Measurements from ENCODE around the gene CXorf65. TPM values are rescaled to one million over a fixed set of nuclear protein-coding genes. Genes with fewer than 3 reads are reported as not detected.

The CXorf65 gene
- total RNA-seq, 2 experiments from 2014 or later, result 7.7 to 11.3 TPM

- H3K36me3 Mint-ChIP-seq (ENCODE audit: low read depth), result peaks cover 7% of the 10 kb centered on the region
- CTCF ChIA-PET, result interaction anchor here (0.9 to 2.5 kb wide), 5 partner anchors 10 to 23 kb away, joined by 3 to 12 read pairs (median 7); no protein-coding TSS in a partner anchor
- peak overlapping the region; percentile 78 for H3K4me3 Mint-ChIP-seq
- no peaks in the 10 kb centered on the region for H3K27me3 Mint-ChIP-seq (ENCODE audit: low read depth)
- H3K27ac Mint-ChIP-seq, result peak overlapping the region; percentile 90
- H3K9me3 Mint-ChIP-seq, result no peaks in the 10 kb centered on the region
- H3K4me1 Mint-ChIP-seq (ENCODE audit: low read depth), result peaks cover 16% of the 10 kb centered on the region
- no peak for DNase-seq
- intact Hi-C loops (cut with micrococcal nuclease), result loop anchor here (1.0 to 2.0 kb wide), 4 partner anchors 9 to 50 kb away; partner anchors contain the start of gene SNX12
Measured at GRCh38 chrX:71118985-71119535, 12.5 kb upstream of the CXorf65 start.

- Mint-ChIP-seq H3K27ac (peak within 1 kb of the TSS; percentile 90), H3K4me3 (peak within 1 kb of the TSS; percentile 78), H3K36me3 (ENCODE audit: low read depth) (peaks cover 7% of the 10 kb centered on the region), H3K9me3 (no peaks in the 10 kb centered on the region), H3K27me3 (ENCODE audit: low read depth) (no peaks in the 10 kb centered on the region), H3K4me1 (ENCODE audit: low read depth) (peaks cover 21% of the 10 kb centered on the region)
- CTCF ChIA-PET, result interaction anchor here (0.5 to 2.5 kb wide), 10 partner anchors 11 to 63 kb away, joined by 3 to 12 read pairs (median 6); no protein-coding TSS in a partner anchor
- intact Hi-C loops (cut with micrococcal nuclease), result loop anchor here (1.0 to 2.0 kb wide), 3 partner anchors 8 to 50 kb away; partner anchors contain the start of gene SNX12
- DNase-seq, result peak; percentile 90
Measured at GRCh38 chrX:71118032-71118984, 11.8 kb upstream of the CXorf65 start, which contains the start of gene MED12. MED12 (plus strand) TSS chrX:71118596; CDS start chrX:71118755, 159 bp downstream.

GRCh38 chrX:71117358-71117757 is 10.8 kb upstream of the CXorf65 start:
- Mint-ChIP-seq H3K36me3 (ENCODE audit: low read depth) (peaks cover 7% of the 10 kb centered on the region), H3K4me1 (ENCODE audit: low read depth) (peaks cover 25% of the 10 kb centered on the region)

GRCh38 chrX:71111921-71112431 is 5.4 kb upstream of the CXorf65 start:
- Mint-ChIP-seq H3K4me1 (ENCODE audit: low read depth) (peaks cover 32% of the 10 kb centered on the region), H3K4me3 (peak overlapping the region; percentile 93), H3K27ac (peak overlapping the region; percentile 95), H3K27me3 (ENCODE audit: low read depth) (no peaks in the 10 kb centered on the region), H3K9me3 (no peaks in the 10 kb centered on the region), H3K36me3 (ENCODE audit: low read depth) (peaks cover 43% of the 10 kb centered on the region)
- CTCF ChIA-PET, result interaction anchor here (0.8 to 3.2 kb wide), 6 partner anchors 10 to 172 kb away, joined by 3 to 20 read pairs (median 6); partner anchors contain the start of gene NONO
- no peak for DNase-seq
- intact Hi-C loops (cut with micrococcal nuclease), result loop anchor here (1.0 to 5.0 kb wide), 9 partner anchors 9 to 1510 kb away; partner anchors contain the start of genes CXCR3, NONO, SNX12 and TAF1

More at GRCh38 chrX:71117358-71117757, 10.8 kb upstream of the CXorf65 start:
- peak overlapping the region; percentile 90 for H3K27ac Mint-ChIP-seq
- no peak for DNase-seq
- no peaks in the 10 kb centered on the region for H3K9me3 Mint-ChIP-seq
- H3K27me3 Mint-ChIP-seq (ENCODE audit: low read depth), result no peaks in the 10 kb centered on the region
- CTCF ChIA-PET, result interaction anchor here (1.5 to 2.5 kb wide), 4 partner anchors 12 to 18 kb away, joined by 7 to 12 read pairs (median 9); no protein-coding TSS in a partner anchor
- H3K4me3 Mint-ChIP-seq, result no peak overlapping the region
- intact Hi-C loops (cut with micrococcal nuclease), result no loop called here

GRCh38 chrX:71111141-71111843 is 4.8 kb upstream of the CXorf65 start, which contains the start of gene IL2RG:
IL2RG (minus strand) TSS chrX:71111577; CDS start chrX:71111539, 38 bp downstream.
- H3K36me3 Mint-ChIP-seq (ENCODE audit: low read depth), result peaks cover 47% of the 10 kb centered on the region
- CTCF ChIA-PET, result interaction anchor here (0.8 to 3.2 kb wide), 7 partner anchors 10 to 172 kb away, joined by 3 to 20 read pairs (median 7); partner anchors contain the start of gene NONO
- DNase-seq, result peak; percentile 87
- H3K4me3 Mint-ChIP-seq, result peak within 1 kb of the TSS; percentile 93
- H3K9me3 Mint-ChIP-seq, result no peaks in the 10 kb centered on the region
- peaks cover 37% of the 10 kb centered on the region for H3K4me1 Mint-ChIP-seq (ENCODE audit: low read depth)
- H3K27me3 Mint-ChIP-seq (ENCODE audit: low read depth), result no peaks in the 10 kb centered on the region
- intact Hi-C loops (cut with micrococcal nuclease), result loop anchor here (1.0 to 5.0 kb wide), 9 partner anchors 8 to 1511 kb away; partner anchors contain the start of genes CXCR3, NONO, SNX12 and TAF1
- H3K27ac Mint-ChIP-seq, result peak within 1 kb of the TSS; percentile 95

GRCh38 chrX:71109051-71109450 is 2.5 kb upstream of the CXorf65 start:
- CTCF ChIA-PET, result interaction anchor here (1.4 to 2.3 kb wide), 2 partner anchors 8 to 10 kb away, joined by 5 to 8 read pairs; no protein-coding TSS in a partner anchor
- H3K27ac Mint-ChIP-seq, result peak overlapping the region; percentile 95
- H3K36me3 Mint-ChIP-seq (ENCODE audit: low read depth), result peaks cover 60% of the 10 kb centered on the region
- no peak for DNase-seq
- intact Hi-C loops (cut with micrococcal nuclease), result no loop called here
- H3K9me3 Mint-ChIP-seq, result no peaks in the 10 kb centered on the region
- peaks cover 50% of the 10 kb centered on the region for H3K4me1 Mint-ChIP-seq (ENCODE audit: low read depth)
- peak overlapping the region; percentile 93 for H3K4me3 Mint-ChIP-seq
- H3K27me3 Mint-ChIP-seq (ENCODE audit: low read depth), result no peaks in the 10 kb centered on the region

GRCh38 chrX:71107762-71108360 is 1.3 kb upstream of the CXorf65 start:
- peaks cover 62% of the 10 kb centered on the region for H3K36me3 Mint-ChIP-seq (ENCODE audit: low read depth)
- CTCF ChIA-PET, result interaction anchor here (1.5 kb wide), 1 partner anchor 21 kb away, joined by 3 read pairs; no protein-coding TSS in a partner anchor
- peak overlapping the region; percentile 95 for H3K27ac Mint-ChIP-seq
- peaks cover 55% of the 10 kb centered on the region for H3K4me1 Mint-ChIP-seq (ENCODE audit: low read depth)
- peak overlapping the region; percentile 93 for H3K4me3 Mint-ChIP-seq
- H3K27me3 Mint-ChIP-seq (ENCODE audit: low read depth), result no peaks in the 10 kb centered on the region
- intact Hi-C loops (cut with micrococcal nuclease), result no loop called here
- no peaks in the 10 kb centered on the region for H3K9me3 Mint-ChIP-seq
- DNase-seq, result peak; percentile 73

- Mint-ChIP-seq H3K27me3 (ENCODE audit: low read depth) (no peaks in the 10 kb centered on the region), H3K27ac (peak overlapping the region; percentile 95), H3K9me3 (no peaks in the 10 kb centered on the region), H3K36me3 (ENCODE audit: low read depth) (peaks cover 62% of the 10 kb centered on the region), H3K4me1 (ENCODE audit: low read depth) (peaks cover 57% of the 10 kb centered on the region), H3K4me3 (peak overlapping the region; percentile 93)
- DNase-seq, result no peak
- intact Hi-C loops (cut with micrococcal nuclease), result no loop called here
- CTCF ChIA-PET, result interaction anchor here (1.5 kb wide), 1 partner anchor 21 kb away, joined by 3 read pairs; no protein-coding TSS in a partner anchor
Measured at GRCh38 chrX:71107245-71107644, 705 bp upstream of the CXorf65 start.

- no peaks in the 10 kb centered on the region for H3K9me3 Mint-ChIP-seq
- CTCF ChIA-PET, result no interaction called here
- peaks cover 55% of the 10 kb centered on the region for H3K36me3 Mint-ChIP-seq (ENCODE audit: low read depth)
- intact Hi-C loops (cut with micrococcal nuclease), result no loop called here
- peak overlapping the region; percentile 95 for H3K27ac Mint-ChIP-seq
- DNase-seq, result no peak
- H3K4me3 Mint-ChIP-seq, result peak overlapping the region; percentile 36
- H3K27me3 Mint-ChIP-seq (ENCODE audit: low read depth), result no peaks in the 10 kb centered on the region
- H3K4me1 Mint-ChIP-seq (ENCODE audit: low read depth), result peaks cover 69% of the 10 kb centered on the region
Measured at GRCh38 chrX:71105628-71106027, 912 bp downstream of the CXorf65 start.

GRCh38 chrX:71103110-71103983 is 3.2 kb downstream of the CXorf65 start:
- Mint-ChIP-seq H3K4me1 (ENCODE audit: low read depth) (peaks cover 80% of the 10 kb centered on the region), H3K36me3 (ENCODE audit: low read depth) (peaks cover 32% of the 10 kb centered on the region), H3K27me3 (ENCODE audit: low read depth) (no peaks in the 10 kb centered on the region), H3K27ac (peak overlapping the region; percentile 95), H3K4me3 (peak overlapping the region; percentile 53), H3K9me3 (no peaks in the 10 kb centered on the region)
- DNase-seq, result peak; percentile 78
- CTCF ChIA-PET, result interaction anchor here (1.8 to 4.6 kb wide), 3 partner anchors 9 to 27 kb away, joined by 7 to 60 read pairs (median 20); partner anchors contain the start of gene IL2RG
- intact Hi-C loops (cut with micrococcal nuclease), result loop anchor here (1.0 kb wide), 1 partner anchor 8 kb away; the partner anchor contains the start of gene IL2RG

Measured in activated naive CD4-positive, alpha-beta T cell treated with anti-CD3 and anti-CD28 coated beads for 36 hours (primary cell).